DND-41 (cell line): Measurements from ENCODE around the gene ZFYVE26.

Experiments
- CTCF ChIP-seq: IDR thresholded peaks from 2 replicates; pipeline ENCODE4 v1.5.1; 2012; ENCODE audit warnings: borderline replicate concordance, low read length, moderate library complexity, mild to moderate bottlenecking; ENCODE audit not compliant: poor library complexity, severe bottlenecking; ENCODE audit errors: extremely low read depth
- EZH2 ChIP-seq: IDR thresholded peaks from 3 replicates; pipeline ENCODE4 v1.6.1; 2012; ENCODE audit warnings: borderline replicate concordance, low read depth, mild to moderate bottlenecking, moderate library complexity, low read length, inconsistent platforms; ENCODE audit not compliant: severe bottlenecking

DNA sequence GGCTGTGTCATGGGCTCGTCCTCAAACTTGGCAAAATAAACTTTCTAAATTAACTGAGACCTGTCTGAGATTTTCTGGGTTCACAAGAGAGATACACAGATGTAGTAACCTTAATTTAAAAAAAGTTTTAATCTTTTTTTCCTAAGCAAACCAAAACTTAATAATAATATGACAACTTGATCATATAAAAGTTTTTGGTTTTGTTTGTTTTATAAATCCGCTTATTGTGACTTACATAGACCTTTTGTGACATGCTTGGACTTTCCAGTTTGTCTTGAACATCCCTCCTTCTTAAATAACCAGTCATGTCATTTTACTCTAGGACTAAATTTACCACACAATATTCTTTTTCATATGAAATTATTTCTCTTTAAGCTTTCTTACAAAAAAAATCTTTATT, 106.2 kb downstream of the ZFYVE26 start:
- no peak for TF ChIP-seq CTCF
- TF ChIP-seq EZH2 = no peak
